ENCODE results near the gene PAIP2.

- no peak for TF ChIP-seq POLR2A (IDR thresholded peaks at IDR 0.05)
- no peak for TF ChIP-seq POLR2AphosphoS5 (IDR thresholded peaks at IDR 0.05)
Measured at GRCh38 chr5:139395844-139396640, 54.4 kb downstream of the PAIP2 start.

All from prostate gland (tissue), 1 donor.